Measurements from ENCODE around the gene IKBKE.
A peak's percentile ranks its signal among the peaks of the same experiment; 100 is the strongest.

Gene IKBKE

DNA sequence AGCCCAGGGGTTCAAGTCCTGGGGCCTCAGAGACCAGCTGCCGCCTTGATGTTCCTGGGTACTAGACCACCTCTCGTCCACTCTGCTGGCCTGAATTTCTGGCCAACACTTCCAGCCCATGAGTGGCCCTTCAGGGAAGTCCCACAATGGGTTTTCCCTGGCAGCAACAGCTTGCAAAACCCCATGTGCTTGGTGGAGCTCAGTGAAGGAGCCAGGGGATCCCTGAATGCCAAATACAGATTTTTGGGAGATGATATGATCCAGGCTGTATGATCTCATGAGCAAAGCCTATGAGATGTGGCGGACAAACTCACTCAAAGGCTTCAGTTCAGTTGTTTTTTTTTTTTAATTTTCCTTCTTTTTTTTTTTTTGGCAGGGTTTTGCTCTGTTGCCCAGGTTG, 27.5 kb downstream of the IKBKE start:
- DNase-seq, result no peak

DNA sequence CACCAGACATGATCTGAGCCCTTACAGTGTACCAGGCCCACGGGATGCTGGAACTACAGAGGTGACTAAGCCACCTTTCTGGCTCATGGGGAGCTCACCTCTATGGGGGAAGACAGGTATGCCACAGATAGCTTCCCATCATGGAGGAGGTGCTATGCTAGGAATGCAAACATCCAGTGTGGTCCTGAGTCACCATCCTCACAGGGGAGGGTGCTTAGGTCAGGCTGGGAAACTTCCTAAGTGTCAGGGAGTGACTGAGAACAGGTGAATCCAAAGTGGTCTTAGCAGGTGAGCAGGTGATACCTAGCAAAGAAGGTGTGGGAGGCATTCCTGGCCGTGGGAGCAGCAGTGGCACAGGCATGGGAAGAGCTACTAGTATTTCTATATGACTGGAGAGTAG, 28.4 kb downstream of the IKBKE start:
- DNase-seq, result no peak

DNA sequence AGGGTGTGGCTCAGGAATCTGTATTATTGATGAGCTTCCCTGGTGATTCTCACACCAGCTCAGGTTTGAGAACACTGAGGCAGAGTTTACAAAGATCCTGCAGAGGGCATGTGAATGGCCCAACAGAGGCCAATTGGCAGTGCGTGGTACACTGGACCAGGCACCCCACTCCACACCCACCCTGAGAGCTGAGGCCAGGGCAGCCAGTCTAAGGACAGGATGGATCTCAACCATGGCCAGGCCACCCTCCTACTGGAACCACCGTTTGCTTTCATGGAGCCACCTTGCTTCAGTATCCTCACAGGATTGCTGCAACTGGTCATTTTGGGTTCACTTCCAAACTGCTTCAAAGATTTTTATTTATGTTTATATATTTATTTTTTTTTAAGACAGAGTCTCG, 29.8 kb downstream of the IKBKE start:
- no peak for DNase-seq

DNA sequence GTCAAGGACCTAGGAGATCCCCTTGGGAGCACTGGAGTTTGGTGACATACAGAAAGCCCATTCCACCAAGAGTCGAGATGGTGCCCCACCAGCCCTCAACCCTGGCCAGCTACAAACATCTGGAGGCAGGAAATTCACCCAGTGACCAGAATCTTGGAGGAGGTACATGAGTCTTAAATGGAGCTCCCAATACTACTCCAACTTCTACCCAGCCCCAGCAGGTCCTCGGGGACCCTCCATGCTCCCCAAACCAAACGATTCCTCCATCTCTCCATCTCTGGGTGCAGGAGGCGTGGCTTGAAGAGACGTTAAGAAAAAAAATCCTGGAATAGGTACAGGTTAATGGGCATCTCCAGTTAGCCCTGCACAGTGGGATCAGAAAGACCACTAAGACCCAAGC, 31.6 kb downstream of the IKBKE start:
- no peak for DNase-seq

DNA sequence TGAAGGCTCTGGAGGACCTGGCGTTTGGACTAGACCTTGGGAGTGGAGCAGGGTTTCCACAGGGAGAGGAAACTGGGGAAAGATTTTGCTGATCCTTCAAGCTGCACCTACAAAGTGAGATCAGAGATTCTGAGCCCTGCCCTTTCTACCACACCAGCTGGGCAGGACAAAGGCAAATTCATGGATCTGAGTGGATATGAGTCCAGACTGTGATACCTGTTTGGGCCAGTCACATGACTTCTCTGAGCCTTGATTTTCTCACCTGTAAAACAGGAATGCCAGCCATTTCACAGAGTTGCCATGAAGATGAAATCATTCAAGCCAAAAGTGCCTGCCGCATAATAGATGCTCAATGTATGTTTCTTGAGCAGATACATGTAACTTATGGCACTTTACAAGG, 32.1 kb downstream of the IKBKE start:
- DNase-seq, result no peak

DNA sequence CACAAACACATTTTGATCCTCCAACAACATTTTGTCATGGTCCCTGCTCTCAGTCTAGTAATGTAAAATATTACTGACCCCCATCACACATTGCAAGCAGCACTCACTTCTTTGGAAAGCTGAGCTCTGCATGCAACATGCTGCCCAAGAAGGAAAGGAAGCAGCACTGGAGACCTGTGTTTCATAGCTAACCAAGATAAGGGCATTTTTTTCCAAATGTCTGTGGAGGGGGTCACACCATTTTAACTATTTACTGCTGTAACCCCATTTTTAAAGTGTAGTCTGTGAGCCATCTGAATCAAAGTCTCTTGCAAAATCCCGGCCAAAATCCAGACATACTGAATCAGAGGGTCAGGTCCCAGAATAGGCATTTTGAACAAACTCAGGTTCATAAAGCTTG, 32.5 kb downstream of the IKBKE start:
- DNase-seq, result no peak

DNA sequence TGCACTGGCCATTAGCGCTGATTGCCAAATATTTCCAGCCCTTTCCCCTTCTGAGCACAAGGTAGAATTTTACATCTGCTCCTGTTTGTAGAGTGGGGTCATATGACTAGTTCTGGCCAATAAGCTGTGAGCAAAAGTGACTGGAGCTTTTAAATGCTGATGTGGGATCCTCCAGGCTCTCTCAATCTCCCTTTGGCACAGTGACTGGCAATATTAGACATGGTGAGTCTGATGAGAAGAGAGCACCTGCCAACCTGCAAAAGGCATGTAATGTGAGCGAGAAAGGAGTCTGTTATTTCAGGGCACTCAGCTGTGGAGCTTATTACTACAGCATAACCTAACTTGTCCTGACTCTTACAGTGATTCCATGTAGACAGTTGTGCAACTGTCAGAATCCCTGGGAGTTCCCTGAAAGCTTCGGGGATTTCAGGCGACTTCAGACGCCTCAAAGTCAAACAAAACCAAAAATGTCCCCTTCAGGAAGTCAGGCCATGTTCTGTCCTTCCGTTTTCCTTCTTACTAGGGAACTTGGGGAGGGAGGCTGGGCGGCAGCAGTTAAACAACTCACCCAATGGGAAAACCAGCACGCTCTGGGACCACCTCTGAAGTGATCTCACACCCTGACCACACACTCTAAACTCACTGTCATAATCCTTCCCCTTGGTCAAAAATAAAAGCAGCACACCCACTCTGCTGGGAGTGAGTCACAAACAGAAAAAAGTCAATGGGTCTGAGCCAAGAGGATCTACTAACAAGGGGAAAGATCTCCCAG, 33.5 kb downstream of the IKBKE start:
- peak; percentile 76 for DNase-seq

DNA sequence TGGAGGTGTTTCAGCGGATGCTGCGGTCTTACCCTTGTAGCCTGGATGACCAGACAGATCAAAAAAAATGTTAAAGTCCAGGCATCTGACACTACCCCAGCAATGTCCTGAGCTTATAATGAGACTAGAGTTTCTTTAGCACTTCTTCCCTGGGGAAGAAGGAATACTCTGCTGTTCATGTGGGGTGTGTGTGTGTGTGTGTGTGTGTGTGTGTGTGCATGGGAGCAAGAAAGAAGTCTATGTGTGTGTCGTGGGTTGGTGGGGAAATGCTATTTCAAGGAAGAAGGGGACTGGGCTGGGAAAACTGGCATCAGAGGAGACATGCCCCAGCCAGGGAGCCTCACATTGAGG, 34.1 kb downstream of the IKBKE start:
- no peak for DNase-seq

DNA sequence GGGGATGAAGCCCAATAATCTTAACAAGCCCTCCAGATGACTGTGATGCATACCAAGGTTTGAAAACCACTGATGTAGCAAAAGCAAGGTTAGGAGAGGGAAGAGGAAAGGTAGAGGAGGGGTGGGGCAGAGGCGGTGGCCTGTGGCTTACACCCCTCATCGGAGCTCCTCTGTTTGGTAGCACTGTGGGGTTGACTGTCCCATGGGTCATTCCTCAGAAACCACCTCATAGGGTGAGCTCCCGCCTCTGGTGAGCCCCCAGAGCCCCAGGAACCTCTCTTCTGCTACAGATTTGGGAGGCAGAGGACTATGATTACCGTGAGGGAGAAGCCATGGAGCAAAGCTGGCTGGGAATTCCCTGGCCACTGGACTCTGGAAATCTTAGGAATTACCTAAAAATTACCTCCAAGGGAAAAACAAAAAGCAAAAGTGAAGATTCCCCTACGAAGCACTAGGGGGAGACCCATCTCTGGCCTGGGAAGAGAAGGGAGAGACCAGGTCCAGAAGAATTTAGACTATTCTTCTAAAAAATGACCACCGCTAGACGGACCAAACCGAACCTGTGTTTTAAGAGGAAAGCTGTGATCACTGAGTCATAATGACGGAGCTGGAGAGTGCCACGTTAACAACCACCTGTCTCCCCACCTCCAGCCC, 35.6 kb downstream of the IKBKE start:
- no peak for DNase-seq

DNA sequence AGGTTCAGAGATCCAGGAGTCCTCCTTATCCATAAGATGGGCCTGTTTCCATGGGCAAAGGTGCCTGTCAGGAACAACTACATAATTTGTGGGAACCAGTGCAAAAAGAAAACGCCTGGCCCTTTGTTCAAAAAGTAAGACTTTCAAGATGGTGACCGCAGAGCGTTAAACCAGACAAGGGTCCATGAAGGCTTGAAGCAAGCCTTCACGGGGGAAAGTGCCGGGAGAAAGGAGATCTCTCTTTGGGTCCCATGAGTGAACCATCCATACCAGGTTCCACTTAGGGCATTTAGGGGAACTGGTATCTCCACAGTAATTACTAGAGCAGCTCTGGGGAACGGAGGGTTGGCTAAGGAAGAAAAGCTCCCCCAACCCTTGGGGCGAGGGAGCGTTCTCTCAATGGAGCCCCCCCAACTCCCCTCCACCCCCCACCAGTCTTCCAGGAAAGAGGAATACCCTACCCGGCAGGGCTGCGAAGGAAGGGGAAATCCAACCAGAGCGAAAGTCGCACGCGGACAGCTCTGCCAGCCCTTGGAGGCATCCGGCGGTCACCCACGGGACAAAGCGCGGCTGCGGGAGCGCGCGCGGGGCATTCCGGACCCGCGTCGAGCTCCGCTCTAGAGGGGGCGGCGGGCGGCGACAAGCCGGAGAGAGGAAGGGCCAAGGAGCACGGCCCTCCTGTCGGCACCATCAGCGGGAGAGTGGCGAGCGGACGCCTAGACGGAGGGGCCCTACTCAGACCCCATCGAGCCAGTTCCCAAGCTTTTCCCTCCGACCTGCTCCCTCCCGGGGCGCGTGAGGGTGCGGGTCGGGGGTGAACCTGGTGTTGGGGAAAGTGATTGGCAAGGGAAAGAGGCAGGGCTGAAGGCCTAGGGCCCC, 36.4 kb downstream of the IKBKE start:
- no peak for DNase-seq

DNA sequence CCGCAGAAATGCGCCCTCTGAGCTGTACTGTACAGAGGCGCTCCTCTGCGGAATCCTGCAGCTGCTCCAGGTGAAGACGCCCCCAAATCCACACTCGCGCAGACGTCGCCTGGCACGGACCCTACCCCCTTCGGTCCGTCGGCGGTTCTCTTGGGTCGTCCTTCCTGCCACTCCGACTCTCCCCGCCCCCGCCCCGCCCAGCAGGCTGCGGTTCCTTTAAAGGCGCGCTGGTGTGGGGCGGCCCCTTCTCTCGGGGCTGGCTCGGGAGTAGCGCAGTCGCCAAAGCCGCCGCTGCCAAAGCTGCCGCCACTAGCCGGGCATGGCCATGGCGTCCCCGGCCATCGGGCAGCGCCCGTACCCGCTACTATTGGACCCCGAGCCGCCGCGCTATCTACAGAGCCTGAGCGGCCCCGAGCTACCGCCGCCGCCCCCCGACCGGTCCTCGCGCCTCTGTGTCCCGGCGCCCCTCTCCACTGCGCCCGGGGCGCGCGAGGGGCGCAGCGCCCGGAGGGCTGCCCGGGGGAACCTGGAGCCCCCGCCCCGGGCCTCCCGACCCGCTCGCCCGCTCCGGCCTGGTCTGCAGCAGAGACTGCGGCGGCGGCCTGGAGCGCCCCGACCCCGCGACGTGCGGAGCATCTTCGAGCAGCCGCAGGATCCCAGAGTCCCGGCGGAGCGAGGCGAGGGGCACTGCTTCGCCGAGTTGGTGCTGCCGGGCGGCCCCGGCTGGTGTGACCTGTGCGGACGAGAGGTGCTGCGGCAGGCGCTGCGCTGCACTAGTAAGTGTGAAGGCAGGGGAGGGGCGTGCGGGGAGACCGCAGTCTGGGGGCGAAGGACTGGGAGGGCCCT, 37.2 kb downstream of the IKBKE start, which contains the start of gene RASSF5:
TSS of gene RASSF5 (plus strand) at position 248 of the 846 bp plus-strand sequence. CDS start at position 320, 72 bp downstream.
- peak; percentile 93 for DNase-seq

DNA sequence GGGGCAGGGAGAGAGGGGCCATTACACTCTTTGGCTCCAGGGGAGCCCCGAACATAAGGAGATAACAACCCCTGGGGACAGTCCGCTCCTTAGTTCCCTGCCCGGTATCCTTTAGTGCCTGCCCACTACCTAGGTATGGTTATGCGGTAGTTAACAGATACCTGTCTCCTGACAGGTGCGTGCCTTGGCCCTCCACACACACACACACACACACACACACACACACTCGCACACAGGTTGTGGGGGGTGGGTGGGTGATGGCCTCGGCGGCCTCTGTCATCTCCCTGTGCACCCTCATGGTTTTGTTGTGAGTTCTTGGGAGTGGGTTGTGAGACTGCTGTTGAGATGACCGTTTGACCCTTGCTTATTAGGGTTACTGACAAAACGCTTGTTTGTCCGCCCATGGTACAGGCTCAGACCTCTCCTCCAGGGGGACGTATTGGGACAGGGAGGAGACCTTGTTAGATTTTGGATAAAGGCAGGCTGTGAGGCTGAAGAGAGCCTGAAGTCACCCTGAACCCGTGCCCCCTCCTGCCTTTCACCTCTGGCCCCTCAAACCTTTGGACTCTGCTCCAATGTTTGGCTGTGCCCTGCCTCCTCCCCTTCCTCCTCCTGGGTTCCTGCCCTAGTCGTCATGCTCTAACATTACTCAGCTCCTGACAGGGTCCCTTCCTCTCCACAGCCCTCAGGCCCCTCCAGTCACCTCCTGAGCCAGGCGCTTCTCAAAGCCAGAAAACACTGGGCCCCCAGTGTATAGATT, 38.0 kb downstream of the IKBKE start:
- no peak for DNase-seq

DNA sequence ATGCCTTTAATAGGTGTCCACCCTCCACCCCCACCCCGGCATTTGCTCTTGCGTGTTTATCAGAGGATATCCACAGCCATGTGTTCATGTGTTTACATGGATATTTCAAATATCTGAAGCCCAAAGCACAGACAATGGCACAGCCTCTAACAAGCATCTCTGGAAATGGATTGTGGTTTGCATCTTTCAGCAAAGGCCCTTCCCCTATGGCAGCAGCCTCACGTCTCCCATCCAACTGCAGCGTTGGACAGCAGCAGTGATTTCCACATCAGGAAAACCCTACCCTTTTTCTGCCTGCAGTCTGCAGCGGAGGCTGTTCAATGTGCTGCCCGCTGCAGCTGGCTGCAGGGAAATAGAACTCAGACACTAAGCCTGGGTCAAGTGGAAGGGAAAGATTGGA, 38.7 kb downstream of the IKBKE start:
- no peak for DNase-seq

DNA sequence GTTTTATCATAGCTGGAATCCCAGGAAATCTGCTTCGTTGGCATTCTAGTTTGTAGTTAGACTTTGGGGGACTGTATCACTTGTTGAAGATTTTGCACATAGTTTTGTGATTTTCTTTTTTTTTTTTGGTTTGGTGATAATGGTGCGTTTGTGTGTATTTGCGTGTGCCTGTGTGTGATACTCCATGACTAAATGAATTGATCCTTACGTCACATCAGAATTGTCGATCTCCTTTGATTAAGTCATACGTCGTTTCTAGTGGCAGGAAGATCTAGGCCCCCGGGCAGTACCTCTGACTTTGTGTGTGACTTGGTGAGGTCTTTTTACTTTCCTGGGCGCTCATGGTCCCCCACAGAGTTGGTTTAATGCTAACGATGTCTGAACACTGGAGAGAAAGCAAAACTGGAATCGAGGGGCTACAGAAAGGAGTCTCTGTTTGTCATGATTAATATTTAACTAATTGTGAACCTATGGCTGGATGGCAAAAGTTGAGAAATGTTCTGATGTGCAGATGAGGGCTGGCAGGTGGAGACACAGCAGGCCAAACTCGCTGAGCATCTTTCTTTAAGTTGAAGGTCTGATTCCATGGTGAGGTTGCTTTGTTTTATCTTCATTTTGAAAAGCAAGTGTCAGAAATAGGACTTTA, 39.5 kb downstream of the IKBKE start:
- no peak for DNase-seq

DNA sequence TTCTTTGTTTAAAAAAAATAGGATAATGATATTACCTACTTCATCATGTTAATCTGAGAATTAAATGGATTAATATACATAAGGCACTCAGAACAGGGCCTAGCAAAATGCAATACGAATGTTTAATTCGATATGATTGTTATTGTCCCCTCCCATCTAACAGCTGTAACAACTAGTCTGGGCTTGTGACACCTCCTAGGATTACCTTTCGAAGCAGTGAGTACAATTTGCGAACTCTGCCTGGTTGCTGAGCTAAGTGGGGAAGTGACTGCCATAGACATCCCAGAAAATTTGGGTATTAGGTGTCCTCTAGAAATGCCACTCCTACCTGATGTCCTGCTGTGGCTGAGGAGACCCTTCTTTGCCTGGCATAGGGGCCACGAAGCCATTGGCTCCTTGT, 40.1 kb downstream of the IKBKE start:
- no peak for DNase-seq

DNA sequence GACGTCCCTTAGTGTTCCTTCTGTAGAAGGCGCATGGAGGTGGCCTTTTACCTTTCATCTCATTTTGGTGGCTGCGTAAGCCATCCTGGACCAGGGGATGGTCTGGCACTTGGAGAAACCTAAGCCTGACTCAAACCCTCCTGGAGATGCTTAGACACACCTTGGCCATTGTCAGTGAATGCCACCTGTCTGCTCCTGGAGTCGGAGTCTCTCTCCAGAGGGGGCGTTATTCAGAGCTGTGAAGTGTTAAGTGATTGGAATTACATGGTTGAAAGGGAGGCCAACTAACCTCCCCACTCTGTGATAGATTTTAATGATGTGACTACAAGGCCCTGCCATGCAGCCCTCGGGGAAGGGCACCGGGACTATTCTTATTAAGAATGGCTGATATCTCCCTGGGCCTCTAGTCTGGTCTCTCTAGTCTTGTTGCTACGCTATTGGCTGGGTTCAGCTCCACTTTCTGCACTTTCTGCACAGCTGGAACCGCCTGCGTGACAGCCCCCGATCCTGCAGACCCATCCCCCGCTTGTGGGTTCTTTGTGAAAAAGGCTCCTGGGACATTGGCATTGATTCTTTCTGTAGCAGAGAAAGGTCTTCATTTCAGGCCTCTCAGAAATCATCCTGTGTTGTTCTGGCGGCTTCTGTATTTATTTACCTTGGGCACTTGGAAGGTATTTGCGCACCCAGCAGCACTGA, 41.2 kb downstream of the IKBKE start:
- no peak for DNase-seq

DNA sequence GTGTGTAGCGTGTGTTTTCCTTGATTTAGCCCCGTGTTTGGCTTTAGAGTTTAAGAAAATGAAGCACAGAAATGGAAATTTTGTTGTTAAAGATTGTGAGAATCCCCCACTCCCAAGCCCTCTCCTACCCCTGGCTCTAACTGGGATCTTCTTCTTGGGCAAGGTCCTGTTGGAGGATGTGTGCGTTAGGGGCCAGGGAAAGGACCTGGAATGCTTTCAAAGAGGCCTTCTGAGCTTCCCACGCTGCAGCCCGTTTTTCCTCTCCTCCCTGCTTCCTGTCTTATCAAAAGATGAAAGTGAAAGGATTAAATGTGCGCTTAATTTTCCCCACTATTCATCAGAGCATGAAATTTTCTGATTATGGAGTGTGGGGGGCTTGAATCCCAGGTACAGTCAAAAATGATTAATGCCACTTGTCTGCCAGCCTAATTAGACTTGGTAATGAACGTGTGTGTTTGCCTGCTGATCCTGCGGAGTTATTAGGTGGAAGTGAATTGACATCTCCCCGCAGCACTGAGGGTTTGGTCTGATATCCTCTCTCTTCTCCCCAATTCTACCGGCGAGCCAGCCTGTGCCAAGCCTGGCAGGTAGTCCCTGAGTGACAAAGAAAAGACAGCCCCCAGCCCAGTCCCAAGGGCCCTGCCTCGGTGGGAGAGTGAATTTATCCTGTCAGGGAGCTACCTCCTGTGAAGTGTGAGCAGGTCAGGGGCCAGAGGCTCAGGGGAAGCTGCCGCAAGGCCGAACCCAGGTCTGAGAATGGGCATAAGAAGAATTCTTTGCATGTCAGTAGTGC, 42.0 kb downstream of the IKBKE start:
- no peak for DNase-seq

DNA sequence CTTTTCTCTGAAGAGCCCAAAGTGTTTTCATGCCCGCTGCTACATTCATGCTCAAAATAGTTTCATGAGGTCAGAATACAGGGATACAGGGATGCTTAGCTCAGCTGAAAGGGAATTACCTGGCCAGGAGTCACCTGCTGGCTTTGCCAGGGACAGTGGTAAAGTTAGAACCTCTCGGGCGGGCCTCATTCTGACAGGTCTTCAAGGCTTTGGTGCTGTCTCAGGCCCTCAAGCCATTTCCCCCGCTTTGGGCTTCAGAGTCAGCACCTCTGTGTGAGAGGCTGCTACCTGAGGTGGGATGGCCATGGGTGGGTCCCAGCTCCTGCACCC, 42.5 kb downstream of the IKBKE start:
- DNase-seq, result no peak

DNA sequence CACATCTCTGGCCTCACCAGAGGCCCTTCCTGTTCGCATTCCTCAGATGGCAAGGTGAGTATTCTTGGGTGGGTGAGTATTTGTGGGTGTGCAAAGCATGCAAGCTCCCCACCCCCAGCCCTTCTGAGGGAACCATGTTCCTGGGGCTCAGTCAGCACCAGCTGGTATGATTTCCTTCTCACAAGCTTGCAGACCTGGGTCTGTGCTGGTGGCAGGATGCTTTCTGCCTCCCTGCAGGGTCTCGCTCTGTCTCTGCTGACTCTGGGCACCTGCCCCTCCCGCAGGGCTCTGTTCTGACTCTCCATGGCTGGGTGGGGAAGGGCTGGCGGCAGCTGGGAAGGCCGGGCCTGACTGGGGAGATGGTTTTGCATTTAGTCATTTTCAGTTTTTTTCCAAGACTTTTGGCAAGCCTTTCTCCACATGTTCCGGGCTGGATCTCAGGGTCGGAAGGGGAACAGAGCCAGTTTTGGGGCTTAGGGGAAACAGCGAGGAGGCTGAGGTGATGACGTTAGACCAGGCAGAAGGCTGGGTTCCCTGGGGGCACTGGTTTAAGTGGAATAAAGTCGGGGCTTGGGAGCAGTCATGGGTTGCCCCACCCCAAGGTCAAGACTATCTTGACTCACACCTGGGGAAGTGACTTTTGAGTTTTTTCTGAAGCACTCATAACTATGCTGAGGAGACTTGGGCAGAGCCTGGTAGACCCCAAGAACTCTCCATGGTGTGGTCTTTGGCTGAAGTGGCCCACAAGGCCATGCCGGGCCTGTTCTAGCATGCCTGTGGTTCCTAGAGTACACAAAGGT, 43.2 kb downstream of the IKBKE start:
- DNase-seq, result no peak

Data from activated CD8-positive, alpha-beta memory T cell treated with anti-CD3 and anti-CD28 coated beads for 24 hours (primary cell).